Thyroid gland (tissue), 4 donors: ENCODE measurements around the gene TCP11L1.

ENCODE experiments used
- CTCF ChIP-seq, 6 experiments: fragments of 200-600 bp in 3 of 6; fragments of 450-650 bp in 3 of 6; sonication (generic) in 3 of 6; IDR thresholded peaks; one replicate each; pipeline ENCODE4 v1.5.1; 2016 to 2019; ENCODE audit warnings: antibody characterized with exemption in 6 of 6, mild to moderate bottlenecking in 2 of 6, inconsistent platforms in 1 of 6, moderate library complexity in 1 of 6
- POLR2A ChIP-seq, 2 donors: fragments of 450-650 bp; IDR thresholded peaks; one replicate each; pipeline ENCODE4 v1.6.1; 2017; ENCODE audit warnings: antibody characterized with exemption in 2 of 2, mild to moderate bottlenecking in 2 of 2, moderate library complexity in 1 of 2

GRCh38 chr11:33025339-33025722 lies 14.0 kb upstream of the TCP11L1 start:
- TF ChIP-seq CTCF (IDR thresholded peaks at IDR 0.05) (no peak), POLR2A (IDR thresholded peaks at IDR 0.05) (no peak)
